Stimulated activated CD4-positive, alpha-beta T cell treated with anti-CD3 and anti-CD28 coated beads, Interleukin-12 subunit alpha, Interleukin-12 subunit beta, amount 100 ng/mL, for 48 hours (primary cell): ENCODE data around the gene CTSL.

ENCODE experiments used
- DNase-seq, 3 donors: peaks; one replicate each; pipeline ENCODE4 v3.0.0-alpha.2; 2020; ENCODE audit warnings: low read depth in 2 of 3, low spot score in 1 of 3

The CTSL gene

DNA sequence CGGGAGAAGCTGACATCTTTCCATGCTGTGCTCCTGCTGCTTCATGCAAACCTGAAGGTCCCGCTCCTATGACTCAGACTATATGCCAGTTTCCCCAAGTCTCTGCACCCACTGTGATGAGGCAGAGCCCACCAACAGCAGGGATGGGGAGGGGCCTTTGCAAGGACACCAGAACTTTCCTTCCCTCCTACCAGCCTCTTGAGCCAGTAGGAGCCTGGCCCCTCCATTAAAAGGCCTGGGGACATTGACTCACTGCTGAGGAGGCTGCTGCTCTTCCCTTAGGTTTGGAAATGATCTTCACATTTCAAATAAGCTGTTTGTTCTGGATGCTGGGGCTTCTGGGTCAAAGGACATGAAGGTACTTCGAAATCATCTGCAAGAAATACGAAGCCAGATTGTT is 26.1 kb upstream of the CTSL start:
- DNase-seq: no peak

DNA sequence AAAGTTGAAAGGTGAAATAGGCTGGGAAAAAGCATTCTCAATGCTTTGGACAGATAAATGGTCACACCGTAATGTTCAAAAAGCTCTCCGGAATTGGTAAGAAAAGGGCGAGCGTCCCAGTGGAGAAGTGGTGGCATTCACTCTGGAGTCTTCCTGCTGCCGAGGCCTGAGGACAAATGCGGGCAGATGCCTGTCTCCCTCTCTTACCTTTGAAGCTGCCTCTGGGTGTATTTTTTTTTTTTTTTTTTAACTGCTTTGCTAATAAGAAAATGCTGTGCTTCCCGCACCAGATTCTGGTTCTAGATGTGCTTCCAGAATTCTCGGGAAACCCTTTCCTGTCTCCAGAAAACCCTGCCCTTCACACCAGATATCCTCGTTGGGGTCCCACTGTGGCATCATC is 24.4 kb upstream of the CTSL start:
- DNase-seq: no peak

DNA sequence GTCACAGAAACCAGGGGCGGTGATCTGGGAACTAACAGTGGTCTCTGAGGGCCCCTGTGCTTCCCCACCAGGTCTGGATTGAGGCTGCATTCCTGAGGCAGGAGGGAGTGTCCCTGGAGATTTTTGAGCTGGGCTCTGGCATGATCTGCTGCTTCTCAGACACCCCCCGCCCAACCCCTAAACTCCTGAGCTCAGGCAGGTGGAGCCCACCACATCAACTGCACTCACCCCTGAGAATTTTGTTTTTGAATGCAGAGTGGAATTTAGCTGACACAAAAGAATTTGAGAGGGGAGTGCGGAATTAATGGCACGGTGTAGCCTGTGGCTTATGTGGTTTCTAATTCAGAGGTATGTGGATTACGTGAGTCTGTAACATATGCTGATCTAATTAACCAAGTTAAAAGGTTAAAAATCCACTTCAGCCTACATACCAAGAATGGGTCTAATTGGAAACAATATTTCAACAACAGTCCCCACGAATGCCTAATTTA is 23.9 kb upstream of the CTSL start:
- no peak for DNase-seq

DNA sequence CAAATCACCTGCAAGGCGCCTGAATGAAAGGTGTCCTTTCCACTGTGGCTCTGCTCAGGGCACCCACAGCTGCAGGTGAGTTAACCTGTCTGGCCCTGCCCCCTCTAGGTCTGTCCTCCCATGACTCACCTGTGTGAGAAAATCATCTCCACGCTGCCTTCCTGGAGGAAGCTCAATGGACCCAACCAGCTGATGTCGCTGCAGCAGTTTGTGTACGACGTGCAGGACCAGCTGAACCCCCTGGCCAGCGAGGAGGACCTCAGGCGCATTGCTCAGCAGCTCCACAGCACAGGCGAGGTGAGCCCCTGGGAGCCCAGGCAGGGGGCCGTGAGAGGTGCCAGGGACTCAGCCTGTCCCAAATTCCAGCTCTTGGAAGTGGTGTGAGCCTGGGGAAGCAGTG is 23.0 kb upstream of the CTSL start:
- no peak for DNase-seq

DNA sequence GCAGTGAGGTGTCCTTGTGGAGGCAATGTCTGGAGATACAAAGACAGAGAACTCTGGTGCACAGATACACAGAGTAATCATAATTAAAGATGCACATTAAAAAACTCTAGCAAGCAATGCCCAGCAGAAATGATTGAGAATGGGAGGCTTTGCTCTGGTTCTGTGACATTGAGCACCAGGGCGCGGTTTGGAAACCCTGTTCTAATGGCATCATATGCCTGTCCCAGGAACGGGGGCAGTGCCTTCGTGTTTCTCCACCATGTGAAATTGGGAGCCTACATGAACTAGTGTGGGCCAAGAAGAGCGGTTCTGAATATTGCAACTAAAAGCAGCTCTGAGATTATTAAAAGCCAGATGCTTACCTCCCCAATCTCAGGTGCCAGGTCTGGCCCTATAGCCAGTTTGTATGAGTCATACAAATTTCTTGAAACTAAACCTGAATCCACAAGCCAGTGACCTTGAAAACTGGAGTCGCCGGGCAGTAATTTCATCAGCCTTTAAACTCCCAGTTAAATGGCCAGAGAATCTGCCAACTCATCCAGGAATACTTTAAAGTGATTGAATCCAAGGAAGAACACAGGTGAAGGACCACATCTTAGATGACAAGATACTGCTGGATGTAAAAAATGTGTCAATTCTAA is 22.2 kb upstream of the CTSL start:
- DNase-seq: no peak

DNA sequence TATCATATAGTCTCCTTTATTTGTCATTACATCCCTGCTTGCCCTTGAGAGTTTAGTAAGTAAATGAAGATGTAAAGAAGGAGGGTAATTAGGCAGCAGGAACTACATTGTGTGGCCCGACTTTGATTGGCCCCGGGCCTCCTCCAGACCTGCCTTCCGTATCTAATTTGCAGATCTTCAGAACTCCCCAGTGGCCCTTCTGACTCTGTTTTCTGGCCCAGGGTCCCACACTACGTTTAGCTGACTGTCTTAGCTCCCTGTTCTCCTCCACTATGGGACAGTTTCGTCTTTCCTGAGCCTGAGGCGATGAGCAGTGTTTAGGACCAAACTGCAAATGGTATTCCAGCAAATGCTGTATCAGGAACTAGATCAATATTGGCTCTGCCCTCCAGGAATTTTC is 21.6 kb upstream of the CTSL start:
- no peak for DNase-seq

DNA sequence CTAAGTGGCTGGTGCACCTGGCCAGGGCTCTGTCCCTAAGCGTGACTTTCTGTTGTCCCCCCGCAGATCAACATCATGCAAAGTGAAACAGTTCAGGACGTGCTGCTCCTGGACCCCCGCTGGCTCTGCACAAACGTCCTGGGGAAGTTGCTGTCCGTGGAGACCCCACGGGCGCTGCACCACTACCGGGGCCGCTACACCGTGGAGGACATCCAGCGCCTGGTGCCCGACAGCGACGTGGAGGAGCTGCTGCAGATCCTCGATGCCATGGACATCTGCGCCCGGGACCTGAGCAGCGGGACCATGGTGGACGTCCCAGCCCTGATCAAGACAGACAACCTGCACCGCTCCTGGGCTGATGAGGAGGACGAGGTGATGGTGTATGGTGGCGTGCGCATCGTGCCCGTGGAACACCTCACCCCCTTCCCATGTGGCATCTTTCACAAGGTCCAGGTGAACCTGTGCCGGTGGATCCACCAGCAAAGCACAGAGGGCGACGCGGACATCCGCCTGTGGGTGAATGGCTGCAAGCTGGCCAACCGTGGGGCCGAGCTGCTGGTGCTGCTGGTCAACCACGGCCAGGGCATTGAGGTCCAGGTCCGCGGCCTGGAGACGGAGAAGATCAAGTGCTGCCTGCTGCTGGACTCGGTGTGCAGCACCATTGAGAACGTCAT is 19.7 kb upstream of the CTSL start:
- DNase-seq: no peak

DNA sequence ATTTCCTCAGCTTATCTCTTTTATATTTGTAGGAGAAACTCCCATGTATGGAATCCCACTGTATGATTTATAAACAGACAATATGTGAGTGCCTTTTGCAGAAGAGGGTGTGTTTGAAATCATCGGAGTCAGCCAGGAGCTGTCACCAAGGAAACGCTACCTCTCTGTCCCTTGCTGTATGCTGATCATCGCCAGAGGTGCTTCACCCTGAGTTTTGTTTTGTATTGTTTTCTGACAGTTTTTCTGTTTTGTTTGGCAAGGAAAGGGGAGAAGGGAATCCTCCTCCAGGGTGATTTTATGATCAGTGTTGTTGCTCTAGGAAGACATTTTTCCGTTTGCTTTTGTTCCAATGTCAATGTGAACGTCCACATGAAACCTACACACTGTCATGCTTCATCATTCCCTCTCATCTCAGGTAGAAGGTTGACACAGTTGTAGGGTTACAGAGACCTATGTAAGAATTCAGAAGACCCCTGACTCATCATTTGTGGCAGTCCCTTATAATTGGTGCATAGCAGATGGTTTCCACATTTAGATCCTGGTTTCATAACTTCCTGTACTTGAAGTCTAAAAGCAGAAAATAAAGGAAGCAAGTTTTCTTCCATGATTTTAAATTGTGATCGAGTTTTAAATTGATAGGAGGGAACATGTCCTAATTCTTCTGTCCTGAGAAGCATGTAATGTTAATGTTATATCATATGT is 18.0 kb upstream of the CTSL start:
- no peak for DNase-seq

DNA sequence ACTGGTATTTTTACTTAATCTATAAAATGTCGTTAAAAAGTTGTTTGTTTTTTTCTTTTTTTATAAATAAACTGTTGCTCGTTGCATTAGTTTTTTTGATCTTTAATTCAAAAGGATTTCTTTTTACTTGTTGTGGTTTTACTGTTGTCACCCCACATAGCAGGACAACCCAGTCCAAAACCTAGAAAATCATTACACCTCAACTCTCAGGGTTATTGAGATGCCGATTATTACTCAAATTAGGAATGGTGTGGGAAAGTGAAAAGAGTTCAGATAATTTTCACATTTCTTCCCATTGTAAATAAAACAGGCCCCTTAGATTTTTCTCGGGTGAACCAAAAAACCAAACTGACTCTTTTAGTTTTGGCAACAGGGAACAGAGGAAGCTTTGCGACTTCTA is 17.4 kb upstream of the CTSL start:
- DNase-seq: no peak

DNA sequence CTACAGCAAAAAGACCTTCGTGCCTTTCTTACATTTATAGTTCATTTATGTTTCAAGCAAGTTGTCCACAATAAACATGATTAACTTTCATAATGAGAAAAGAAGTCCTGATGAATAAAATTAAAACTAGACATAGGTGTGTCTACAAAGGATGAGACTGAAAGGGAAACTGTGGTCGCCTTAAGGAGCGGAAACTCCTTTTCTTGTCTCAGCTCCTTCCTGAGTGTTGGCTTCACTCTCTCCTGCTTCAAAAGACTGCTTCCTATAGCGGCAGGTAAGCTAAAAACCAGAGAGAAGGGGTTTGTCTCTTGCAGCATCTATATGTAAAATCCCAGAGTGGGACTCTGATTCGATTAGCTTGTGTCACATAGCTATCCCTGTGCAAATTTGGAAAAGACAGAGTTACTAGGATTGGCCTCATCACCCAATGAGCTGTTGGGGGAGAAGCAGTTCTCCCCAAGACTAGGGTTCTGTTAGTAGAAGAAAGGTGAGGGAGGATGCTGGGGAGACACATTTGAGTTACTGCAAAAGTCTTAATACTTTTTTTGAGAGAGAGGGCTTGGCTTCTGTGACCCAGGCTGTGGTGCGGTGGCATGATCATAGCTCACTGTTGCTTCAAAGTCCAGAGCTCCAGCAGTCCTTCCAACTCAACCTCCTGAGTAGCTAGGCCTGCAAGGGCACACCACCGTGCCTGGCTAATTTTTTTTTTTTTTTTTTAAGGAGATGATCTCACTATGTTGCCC is 16.8 kb upstream of the CTSL start:
- DNase-seq: no peak

DNA sequence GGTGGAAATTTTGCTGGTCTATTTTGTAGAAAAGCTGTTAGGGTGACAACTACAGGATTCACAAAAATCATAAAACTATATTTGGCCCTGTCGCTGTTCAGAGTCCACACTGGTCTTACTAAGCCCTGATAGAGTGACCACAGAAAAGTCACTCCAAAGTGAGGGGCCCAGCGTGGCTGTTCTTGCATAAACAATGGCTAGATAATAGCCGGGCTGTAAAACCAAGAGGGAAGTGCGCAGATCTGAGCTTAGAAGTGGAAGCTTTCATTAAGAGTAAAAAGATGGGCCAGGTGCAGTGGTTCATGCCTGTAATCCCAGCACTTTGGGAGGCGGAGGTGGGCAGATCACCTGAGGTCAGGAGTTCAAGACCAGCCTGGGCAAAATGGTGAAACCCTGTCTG is 15.5 kb upstream of the CTSL start:
- no peak for DNase-seq

DNA sequence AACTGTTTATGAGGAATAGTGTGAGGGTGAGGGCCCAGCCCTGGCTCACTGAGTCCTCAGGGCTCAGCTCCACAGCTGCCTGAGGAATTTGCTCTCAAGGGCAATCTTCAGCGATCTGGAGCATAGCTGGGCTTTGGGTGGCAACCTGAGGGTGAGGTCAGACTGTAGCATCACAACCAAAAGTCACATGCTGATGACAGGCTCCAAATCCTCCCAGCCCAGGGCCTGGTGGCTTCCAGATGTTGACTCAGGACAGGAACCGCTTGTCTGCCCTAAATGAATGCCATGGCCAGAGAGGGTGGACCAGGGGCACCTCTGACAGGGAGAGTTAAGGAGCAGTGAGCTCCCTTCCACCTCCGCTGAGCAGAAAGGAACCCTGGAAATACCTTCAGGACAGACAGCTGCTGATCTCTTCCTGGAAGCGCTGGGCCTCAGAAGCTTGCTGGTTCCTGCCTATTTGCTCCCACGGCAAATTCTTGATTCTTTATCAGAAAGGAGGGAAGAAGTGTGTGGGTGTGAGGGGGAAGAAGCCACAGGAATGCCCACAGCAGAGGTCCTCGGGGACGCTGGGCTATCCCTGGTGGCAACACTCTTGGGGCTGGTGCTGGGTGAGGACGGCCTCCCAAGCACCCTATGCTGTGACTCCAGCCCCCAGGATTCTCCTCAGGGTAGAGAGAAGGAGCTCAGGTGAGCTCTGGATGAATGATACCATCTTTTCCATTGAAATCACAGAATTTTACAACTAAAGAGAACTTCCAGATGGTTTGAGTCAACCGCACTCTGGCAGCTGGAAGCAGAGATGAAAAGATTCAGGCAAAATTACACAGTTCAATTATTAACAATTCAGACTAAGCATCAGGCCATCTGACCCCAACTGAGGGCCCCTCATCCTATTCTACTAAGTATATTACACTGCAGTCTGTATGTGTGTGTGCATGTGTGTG is 13.8 kb upstream of the CTSL start:
- DNase-seq: no peak

DNA sequence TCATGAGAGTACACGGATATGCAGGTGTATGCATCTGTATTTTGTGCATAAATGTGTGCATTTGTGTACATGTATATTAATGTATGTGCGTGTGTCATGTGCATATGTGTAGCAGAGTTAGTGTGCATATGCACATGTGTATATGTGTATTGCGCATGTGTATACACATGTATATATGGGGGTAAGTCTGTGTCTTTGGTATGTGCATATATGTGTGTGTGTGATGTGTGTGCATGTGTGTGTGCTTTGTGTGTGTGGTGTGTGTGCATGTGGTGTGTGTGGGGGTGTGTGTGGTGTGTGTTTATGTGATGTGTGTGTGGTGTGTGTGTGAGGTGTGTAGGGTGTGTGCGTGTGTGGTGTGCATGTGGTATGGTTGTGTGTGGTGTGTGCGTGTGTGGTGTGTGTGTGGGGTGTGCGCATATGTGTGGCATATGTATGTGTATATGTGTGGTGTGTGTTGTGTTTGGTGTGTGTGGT is 13.1 kb upstream of the CTSL start:
- no peak for DNase-seq

DNA sequence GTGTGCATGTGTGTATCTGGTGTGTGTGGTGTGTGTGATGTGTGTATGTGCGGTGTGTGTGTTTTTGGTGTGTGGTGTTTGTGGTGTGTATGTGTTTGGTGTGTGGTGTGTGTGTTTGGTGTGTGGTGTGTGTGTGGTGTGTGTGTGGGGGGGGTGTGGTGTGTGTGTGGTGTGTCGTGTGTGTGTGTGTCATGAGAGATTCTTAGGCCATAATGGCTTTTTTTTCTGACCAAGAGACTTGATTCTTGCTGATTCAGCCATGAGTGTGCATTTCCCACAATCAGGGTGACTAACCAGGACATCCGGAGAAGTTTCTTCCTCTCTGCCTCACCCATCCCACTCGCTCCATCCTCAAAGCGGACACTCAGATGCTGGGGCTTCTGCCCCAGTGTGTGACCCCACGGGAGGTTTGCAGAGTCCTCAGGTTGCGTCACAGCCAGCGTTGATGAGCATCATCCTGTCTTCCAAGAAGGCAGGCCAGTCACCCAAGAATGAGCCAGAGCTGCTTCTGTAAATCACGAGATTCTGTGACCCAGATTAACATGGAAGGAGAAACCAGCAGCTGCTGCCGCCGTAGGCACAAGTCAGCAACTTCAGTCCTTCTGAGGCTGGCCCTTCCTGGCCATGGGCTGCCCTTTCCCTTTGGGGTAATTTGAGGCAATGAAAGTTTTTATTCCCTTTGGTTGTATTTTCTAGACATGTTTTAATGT is 12.5 kb upstream of the CTSL start:
- peak; percentile 26 to 53 (median 34) for DNase-seq

DNA sequence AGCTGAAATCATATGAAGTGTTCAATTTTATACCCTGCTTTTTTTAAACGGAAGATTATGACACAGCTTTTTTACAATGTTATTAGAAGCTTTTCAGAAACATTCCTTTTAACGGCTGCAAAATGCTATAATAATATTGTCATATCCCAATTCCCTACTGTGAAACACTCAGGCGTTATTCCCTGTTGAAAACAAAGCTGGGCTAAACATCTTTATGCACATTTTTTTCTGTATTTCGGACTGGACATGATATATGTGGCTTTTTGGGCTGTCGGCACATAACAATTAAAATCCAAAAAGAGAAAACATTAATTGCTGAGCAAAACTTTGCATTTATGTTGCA is 12.0 kb upstream of the CTSL start:
- no peak for DNase-seq

DNA sequence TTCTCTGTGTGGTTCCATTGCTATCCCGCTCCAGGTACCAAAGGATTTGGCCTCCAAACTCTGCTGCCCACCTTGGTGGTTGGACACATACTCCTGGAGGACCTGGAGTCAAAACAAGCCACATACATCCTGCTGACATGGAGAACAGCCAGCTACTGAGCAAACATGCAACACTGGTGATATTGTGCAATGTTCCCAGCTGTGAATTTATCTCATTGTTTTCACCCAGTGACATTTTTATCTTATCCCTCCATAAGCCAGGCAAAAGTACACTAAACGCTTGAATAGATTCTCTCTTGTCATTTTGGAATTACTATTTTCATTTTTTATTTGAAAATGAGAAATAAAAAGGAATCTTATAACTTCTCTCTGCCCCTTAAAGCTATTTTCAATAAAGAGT is 11.1 kb upstream of the CTSL start:
- no peak for DNase-seq

DNA sequence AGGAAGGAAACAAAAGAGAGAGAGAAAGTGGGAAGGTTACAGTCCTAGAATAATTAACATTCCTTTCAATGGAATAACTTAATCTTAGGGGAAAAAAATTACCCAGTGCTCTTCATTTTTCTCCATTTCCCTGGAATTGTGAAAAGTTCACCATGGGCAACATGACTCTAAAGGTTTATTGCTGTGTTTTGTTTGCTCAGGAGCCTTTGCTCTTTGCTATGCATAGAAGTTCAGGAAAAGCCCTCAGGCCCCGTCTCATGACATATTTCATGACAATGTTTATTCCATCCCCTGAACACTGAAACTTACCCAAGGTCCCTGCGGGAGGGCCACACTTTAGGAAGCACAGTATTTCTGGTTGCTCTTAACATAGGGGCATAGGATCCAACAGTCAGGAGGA is 9.8 kb upstream of the CTSL start:
- DNase-seq: no peak

DNA sequence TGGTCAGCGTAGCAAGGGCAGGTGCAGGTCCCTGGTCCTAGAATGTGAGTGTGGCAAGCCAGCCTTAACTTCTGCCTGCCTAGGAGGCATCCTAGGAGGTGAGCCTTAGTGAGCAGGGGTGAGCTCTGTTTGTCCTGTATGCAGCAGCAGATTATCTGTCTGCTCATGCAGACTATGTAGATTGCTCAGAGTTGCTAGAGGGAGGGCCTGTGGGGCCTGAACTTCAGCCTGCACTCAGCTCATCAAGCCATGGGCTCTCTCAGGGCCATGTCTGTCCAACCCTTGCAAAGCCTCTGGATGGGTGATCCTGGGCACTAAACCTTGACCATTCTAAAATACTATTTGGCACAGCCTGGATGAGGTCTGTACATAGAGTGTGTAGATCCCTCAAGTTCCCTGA is 8.5 kb upstream of the CTSL start:
- DNase-seq: no peak

DNA sequence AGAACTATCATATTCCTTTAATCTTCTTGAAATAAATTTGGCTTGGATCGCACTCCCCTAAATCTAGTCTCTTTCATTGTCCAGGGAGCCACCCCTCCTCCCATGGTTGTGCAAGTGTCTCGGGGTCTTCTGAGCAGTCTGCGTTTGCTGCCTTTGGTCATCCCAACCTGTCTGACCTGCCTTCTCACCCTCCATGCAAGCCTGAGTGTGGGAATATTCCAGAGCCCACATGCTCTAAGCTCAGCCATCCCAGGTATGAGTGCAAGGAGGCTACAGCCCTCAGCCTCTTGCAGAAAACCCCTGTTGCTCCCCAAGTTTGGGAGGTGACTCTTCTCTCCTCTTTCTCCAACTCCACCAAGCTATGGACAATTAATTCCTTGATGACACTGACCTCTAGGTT is 7.7 kb upstream of the CTSL start:
- no peak for DNase-seq
